Astrocyte (in vitro differentiated cells and primary cell): ENCODE measurements around the gene MAN1A1.

Source experiments
- CTCF ChIP-seq: IDR thresholded peaks from 2 replicates; pipeline ENCODE4 v1.5.1; 2011; ENCODE audit warnings: low read depth, mild to moderate bottlenecking, inconsistent platforms, low read length, moderate library complexity; ENCODE audit not compliant: insufficient read depth
- EZH2 ChIP-seq: IDR thresholded peaks from 2 replicates; pipeline ENCODE4 v1.6.1; 2012; ENCODE audit warnings: mild to moderate bottlenecking, low read length, inconsistent platforms; ENCODE audit not compliant: insufficient read depth

GRCh38 chr6:119346450-119346849, 3.1 kb downstream of the MAN1A1 start:
- TF ChIP-seq CTCF, result no peak
- TF ChIP-seq EZH2, result no peak
